GM15510 (cell line): ENCODE data around the gene MBD2.

Experiments used
- POLR2A ChIP-seq: IDR thresholded peaks from 3 replicates; pipeline ENCODE4 v1.6.1; 2011; ENCODE audit warnings: borderline replicate concordance; ENCODE audit not compliant: insufficient read length; ENCODE audit errors: extremely low read depth

The MBD2 gene

GRCh38 chr18:54242327-54242726 lies 17.9 kb upstream of the MBD2 start:
- no peak for TF ChIP-seq POLR2A

- no peak for TF ChIP-seq POLR2A
These were observed 17.0 kb upstream of the MBD2 start for GRCh38 chr18:54241483-54241882.

- no peak for TF ChIP-seq POLR2A
These were observed 16.2 kb upstream of the MBD2 start for GRCh38 chr18:54240629-54241107.

GRCh38 chr18:54239601-54240000 lies 15.1 kb upstream of the MBD2 start:
- TF ChIP-seq POLR2A = no peak

GRCh38 chr18:54239091-54239490 lies 14.6 kb upstream of the MBD2 start:
- no peak for TF ChIP-seq POLR2A

GRCh38 chr18:54238173-54238936 lies 13.9 kb upstream of the MBD2 start:
- TF ChIP-seq POLR2A = no peak

GRCh38 chr18:54235871-54236270 lies 11.4 kb upstream of the MBD2 start:
- TF ChIP-seq POLR2A = no peak

GRCh38 chr18:54233747-54234146 lies 9.3 kb upstream of the MBD2 start:
- no peak for TF ChIP-seq POLR2A

- TF ChIP-seq POLR2A = no peak
These were observed 8.8 kb upstream of the MBD2 start for GRCh38 chr18:54233228-54233625.

- no peak for TF ChIP-seq POLR2A
These were observed 8.2 kb upstream of the MBD2 start for GRCh38 chr18:54232485-54233227.

- no peak for TF ChIP-seq POLR2A
These were observed 5.1 kb upstream of the MBD2 start for GRCh38 chr18:54229421-54230059.

GRCh38 chr18:54228364-54228763 lies 3.9 kb upstream of the MBD2 start:
- TF ChIP-seq POLR2A = no peak

GRCh38 chr18:54223568-54224241 lies 764 bp downstream of the MBD2 start:
- TF ChIP-seq POLR2A = no peak

- TF ChIP-seq POLR2A = no peak
These were observed 1.4 kb downstream of the MBD2 start for GRCh38 chr18:54222922-54223567.
